Measurements from ENCODE around the gene EEF1G. TPM values are rescaled to one million over a fixed set of nuclear protein-coding genes. Genes with fewer than 3 reads are reported as not detected.
A peak's percentile ranks its signal among the peaks of the same experiment; 100 is the strongest.
"Not testable (repeated sequence)": the region's sequence is repeated elsewhere in the genome, so short reads cannot be mapped to it uniquely, and the experiment has no call there.

EEF1G gene
- total RNA-seq, 5 donors from 2014 or later (not counting 1 experiment from before 2014, with no cell fraction given), result 1,908 to 2,187 (median 2,119) TPM

GRCh38 chr11:62591448-62592145 is 17.9 kb upstream of the EEF1G start, which contains the start of gene TUT1:
TUT1 (minus strand) TSS chr11:62591523; CDS start chr11:62591485, 38 bp downstream.
- Histone ChIP-seq H3K9me3 (no peaks in the 10 kb centered on the region), H3K4me3 (ENCODE audit: control insufficient read depth in 1 of 2, extremely low read depth in 1 of 2, low read length in 1 of 2) (peak within 1 kb of the TSS; percentile 90 to 93), H3K27me3 (replicated peaks in 1 of 2; ENCODE audit: control insufficient read depth in 2 of 2, extremely low read depth in 1 of 2, insufficient read depth in 2 of 2, low read length in 1 of 2) (no peaks in the 10 kb centered on the region), H3K4me1 (ENCODE audit: control insufficient read depth in 1 of 2, extremely low read depth in 1 of 2, insufficient read depth in 2 of 2, low read length in 2 of 2) (peaks cover 15 to 48% of the 10 kb centered on the region in 2 experiments), H3K27ac (ENCODE audit: low read length) (peak within 1 kb of the TSS; percentile 92), H3K36me3 (ENCODE audit: control insufficient read depth in 2 of 2, extremely low read depth in 1 of 2, insufficient read depth in 1 of 2, low read length in 1 of 2) (peaks cover 15 to 45% of the 10 kb centered on the region in 2 donors)
- DNase-seq (peak; percentile 91 to 99 (median 96)), ATAC-seq (replicated peaks in 1 of 4) (peak; percentile 85 to 91 (median 88))
- Mint-ChIP-seq H3K9me3 (no peaks in the 10 kb centered on the region), H3K36me3 (peaks cover 31% of the 10 kb centered on the region), H3K27ac (peak within 1 kb of the TSS; percentile 98 to 99), H3K4me1 (peaks cover 44 to 57% (median 55%) of the 10 kb centered on the region in 3 donors), H3K4me3 (peak within 1 kb of the TSS; percentile 96 to 99 (median 97)), H3K27me3 (no peaks in the 10 kb centered on the region)
- CTCF ChIA-PET, result interaction anchor here (0.5 to 3.2 kb wide), 37 partner anchors 8 to 420 kb away, joined by 3 to 27 read pairs (median 5); partner anchors contain the start of genes CSKMT (in 2 of the 2), B3GAT3 (in 1 of the 2), BSCL2 (in 1 of the 2) and C11orf98 (in 1 of the 2)
- POLR2A ChIA-PET, result interaction anchor here (0.5 to 3.1 kb wide), 33 partner anchors 9 to 291 kb away, joined by 3 to 28 read pairs (median 6); partner anchors contain the start of genes C11orf98 (in 2 of the 2), CSKMT (in 2 of the 2), B3GAT3 (in 1 of the 2) and EEF1G (in 1 of the 2)
- under 1% methylated on average over 58 of the region's 58 CpGs for WGBS (ENCODE audit: insufficient coverage)

- DNase-seq (peak in 1 of 35 experiments; percentile 13), ATAC-seq (replicated peaks in 1 of 4) (no peak)
- Histone ChIP-seq H3K4me1 (ENCODE audit: control insufficient read depth in 1 of 2, extremely low read depth in 1 of 2, insufficient read depth in 2 of 2, low read length in 2 of 2) (peaks cover 15 to 42% of the 10 kb centered on the region in 2 experiments), H3K4me3 (ENCODE audit: control insufficient read depth in 1 of 2, extremely low read depth in 1 of 2, low read length in 1 of 2) (no peak overlapping the region), H3K27me3 (replicated peaks in 1 of 2; ENCODE audit: control insufficient read depth in 2 of 2, extremely low read depth in 1 of 2, insufficient read depth in 2 of 2, low read length in 1 of 2) (no peaks in the 10 kb centered on the region), H3K36me3 (ENCODE audit: control insufficient read depth in 2 of 2, extremely low read depth in 1 of 2, insufficient read depth in 1 of 2, low read length in 1 of 2) (peaks cover 9 to 37% of the 10 kb centered on the region in 2 donors), H3K27ac (ENCODE audit: low read length) (no peak overlapping the region), H3K9me3 (no peaks in the 10 kb centered on the region)
- peaks cover 32 to 50% (median 48%) of the 10 kb centered on the region in 3 donors for H3K4me1 Mint-ChIP-seq
- POLR2A ChIA-PET, result no interaction called here
- no peaks in the 10 kb centered on the region for H3K9me3 Mint-ChIP-seq
- CTCF ChIA-PET, result interaction anchor here in 1 of 2 donors (0.6 to 2.1 kb wide), 2 partner anchors 164 to 184 kb away, joined by 4 to 7 read pairs; no protein-coding TSS in a partner anchor
- peaks cover 14% of the 10 kb centered on the region for H3K36me3 Mint-ChIP-seq
- peak overlapping the region in 1 of 3 donors; percentile 97 for H3K4me3 Mint-ChIP-seq
- 76% methylated on average over 11 of the region's 18 CpGs for WGBS (ENCODE audit: insufficient coverage)
- peak overlapping the region in 1 of 2 donors; percentile 98 for H3K27ac Mint-ChIP-seq
- H3K27me3 Mint-ChIP-seq, result no peaks in the 10 kb centered on the region
These were observed 15.4 kb upstream of the EEF1G start for GRCh38 chr11:62588966-62589637.

GRCh38 chr11:62585356-62585755 is 11.7 kb upstream of the EEF1G start:
- Histone ChIP-seq H3K4me1 (ENCODE audit: control insufficient read depth in 1 of 2, extremely low read depth in 1 of 2, insufficient read depth in 2 of 2, low read length in 2 of 2) (peaks cover 0 to 14% of the 10 kb centered on the region in 2 experiments), H3K36me3 (ENCODE audit: control insufficient read depth in 2 of 2, extremely low read depth in 1 of 2, insufficient read depth in 1 of 2, low read length in 1 of 2) (peaks cover 13 to 44% of the 10 kb centered on the region in 2 donors)
- H3K9me3 Mint-ChIP-seq; DNase-seq; CTCF ChIA-PET; ATAC-seq (replicated peaks in 1 of 4); H3K27ac ChIP-seq (ENCODE audit: low read length); POLR2A ChIA-PET; H3K27me3 Mint-ChIP-seq; H3K4me3 Mint-ChIP-seq; H3K27me3 ChIP-seq (replicated peaks in 1 of 2; ENCODE audit: control insufficient read depth in 2 of 2, extremely low read depth in 1 of 2, insufficient read depth in 2 of 2, low read length in 1 of 2); H3K9me3 ChIP-seq; H3K27ac Mint-ChIP-seq; H3K4me3 ChIP-seq (ENCODE audit: control insufficient read depth in 1 of 2, extremely low read depth in 1 of 2, low read length in 1 of 2): not testable (repeated sequence)
- Mint-ChIP-seq H3K4me1 (peaks cover 0 to 24% (median 18%) of the 10 kb centered on the region in 3 donors), H3K36me3 (peaks cover 16% of the 10 kb centered on the region)
- WGBS (ENCODE audit: insufficient coverage), result 100% methylated on average over 7 of the region's 7 CpGs

- DNase-seq; H3K27ac ChIP-seq (ENCODE audit: low read length); H3K27me3 ChIP-seq (replicated peaks in 1 of 2; ENCODE audit: control insufficient read depth in 2 of 2, extremely low read depth in 1 of 2, insufficient read depth in 2 of 2, low read length in 1 of 2); H3K4me1 Mint-ChIP-seq; ATAC-seq (replicated peaks in 1 of 4); H3K4me3 ChIP-seq (ENCODE audit: control insufficient read depth in 1 of 2, extremely low read depth in 1 of 2, low read length in 1 of 2); POLR2A ChIA-PET; H3K4me3 Mint-ChIP-seq; H3K4me1 ChIP-seq (ENCODE audit: control insufficient read depth in 1 of 2, extremely low read depth in 1 of 2, insufficient read depth in 2 of 2, low read length in 2 of 2); H3K27me3 Mint-ChIP-seq; H3K9me3 Mint-ChIP-seq; H3K27ac Mint-ChIP-seq; H3K9me3 ChIP-seq: not testable (repeated sequence)
- 100% methylated on average over 3 of the region's 4 CpGs for WGBS (ENCODE audit: insufficient coverage)
- CTCF ChIA-PET, result interaction anchor here in 1 of 2 donors (0.7 kb wide), 1 partner anchor 142 kb away, joined by 4 read pairs; no protein-coding TSS in a partner anchor
- H3K36me3 ChIP-seq (ENCODE audit: control insufficient read depth in 2 of 2, extremely low read depth in 1 of 2, insufficient read depth in 1 of 2, low read length in 1 of 2), result peaks cover 33 to 53% of the 10 kb centered on the region in 2 donors
- peaks cover 23% of the 10 kb centered on the region for H3K36me3 Mint-ChIP-seq
These were observed 8.0 kb upstream of the EEF1G start for GRCh38 chr11:62581735-62582134.

GRCh38 chr11:62580959-62581715 is 7.4 kb upstream of the EEF1G start:
- ChIA-PET CTCF (interaction anchor here (0.6 kb wide), 2 partner anchors 164 to 194 kb away, joined by 3 to 5 read pairs; no protein-coding TSS in a partner anchor), POLR2A (no interaction called here)
- no peak overlapping the region for H3K4me3 Mint-ChIP-seq
- H3K27me3 Mint-ChIP-seq, result no peaks in the 10 kb centered on the region
- 96% methylated on average over 14 of the region's 18 CpGs for WGBS (ENCODE audit: insufficient coverage)
- no peak overlapping the region for H3K27ac Mint-ChIP-seq
- peaks cover 0 to 3% of the 10 kb centered on the region in 2 experiments for H3K4me1 ChIP-seq (ENCODE audit: control insufficient read depth in 1 of 2, extremely low read depth in 1 of 2, insufficient read depth in 2 of 2, low read length in 2 of 2)
- DNase-seq (no peak), ATAC-seq (replicated peaks in 1 of 4) (no peak)
- no peak overlapping the region for H3K27ac ChIP-seq (ENCODE audit: low read length)
- H3K9me3 Mint-ChIP-seq, result no peaks in the 10 kb centered on the region
- H3K27me3 ChIP-seq (replicated peaks in 1 of 2; ENCODE audit: control insufficient read depth in 2 of 2, extremely low read depth in 1 of 2, insufficient read depth in 2 of 2, low read length in 1 of 2), result no peaks in the 10 kb centered on the region
- H3K36me3 ChIP-seq (ENCODE audit: control insufficient read depth in 2 of 2, extremely low read depth in 1 of 2, insufficient read depth in 1 of 2, low read length in 1 of 2), result peaks cover 30 to 55% of the 10 kb centered on the region in 2 donors
- H3K4me3 ChIP-seq (ENCODE audit: control insufficient read depth in 1 of 2, extremely low read depth in 1 of 2, low read length in 1 of 2), result no peak overlapping the region
- peaks cover 0 to 11% (median 6%) of the 10 kb centered on the region in 3 donors for H3K4me1 Mint-ChIP-seq
- peaks cover 28% of the 10 kb centered on the region for H3K36me3 Mint-ChIP-seq
- H3K9me3 ChIP-seq, result no peaks in the 10 kb centered on the region
